Stimulated activated CD8-positive, alpha-beta memory T cell treated with anti-CD3 and anti-CD28 coated beads, Interleukin-15, amount 100 ng/mL, for 1 hour (primary cell): ENCODE results near the gene SAMD14.

Experiments
- DNase-seq: peaks from one replicate; pipeline ENCODE4 v3.0.0-alpha.2; 2020; ENCODE audit warnings: low read depth

SAMD14 gene

DNA sequence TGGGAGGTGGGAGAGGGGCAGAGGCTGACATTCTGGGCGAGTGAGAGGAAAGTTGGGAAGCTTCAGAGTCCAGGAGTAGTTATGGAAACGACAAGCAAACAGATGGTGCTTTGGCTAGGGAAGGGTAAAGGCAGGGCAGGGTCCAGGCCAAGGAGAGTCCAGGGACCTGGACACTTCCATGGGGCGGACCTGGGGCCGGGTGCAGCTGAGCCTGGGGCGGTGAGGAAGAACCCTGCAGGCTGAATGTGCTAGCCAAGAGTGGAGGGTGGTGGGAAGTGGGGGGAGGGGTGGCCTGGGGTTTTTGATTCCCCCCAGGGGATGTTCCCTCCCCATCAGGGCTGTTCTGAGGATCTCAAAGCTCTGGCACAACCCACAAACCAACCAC lies 17.9 kb upstream of the SAMD14 start:
- DNase-seq, result no peak

DNA sequence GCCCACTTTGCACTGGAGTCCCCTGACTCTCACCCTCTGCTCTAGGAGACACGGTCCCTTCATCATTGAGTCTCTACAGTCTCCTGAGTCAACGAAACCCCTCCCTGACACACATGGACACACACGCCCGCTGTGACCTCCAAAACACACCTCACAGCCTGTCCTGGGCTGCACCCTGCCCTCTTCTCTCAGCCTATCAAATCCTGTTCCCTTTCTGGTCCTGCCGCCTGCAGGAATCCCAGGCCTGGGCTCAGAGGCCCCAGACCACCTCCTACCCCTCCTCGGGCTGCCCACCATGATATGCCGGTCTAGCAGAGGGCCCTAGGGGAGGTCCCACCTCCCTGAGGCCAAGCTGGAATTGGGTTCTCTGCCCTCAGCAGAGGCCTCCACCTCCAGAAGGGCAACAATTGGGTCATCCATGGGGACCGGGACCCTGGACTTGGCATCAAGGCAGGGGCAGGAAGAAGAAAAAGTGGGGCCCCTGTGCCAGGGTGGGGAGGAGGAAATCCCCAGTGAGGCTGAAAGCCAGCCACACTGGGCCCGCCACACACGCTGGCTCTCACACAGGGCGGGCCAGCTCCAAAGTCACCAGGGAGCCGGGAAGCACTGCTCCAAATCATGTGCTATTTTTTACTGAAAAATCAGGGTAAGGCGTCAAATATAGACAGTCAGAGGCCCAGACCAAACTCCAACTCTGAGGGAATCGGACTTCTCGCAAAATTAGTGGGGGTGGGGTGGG lies 17.1 kb upstream of the SAMD14 start:
- DNase-seq, result no peak

- DNase-seq, result no peak
Observed at GRCh38 chr17:50146230-50146926, 16.4 kb upstream of the SAMD14 start.

DNA sequence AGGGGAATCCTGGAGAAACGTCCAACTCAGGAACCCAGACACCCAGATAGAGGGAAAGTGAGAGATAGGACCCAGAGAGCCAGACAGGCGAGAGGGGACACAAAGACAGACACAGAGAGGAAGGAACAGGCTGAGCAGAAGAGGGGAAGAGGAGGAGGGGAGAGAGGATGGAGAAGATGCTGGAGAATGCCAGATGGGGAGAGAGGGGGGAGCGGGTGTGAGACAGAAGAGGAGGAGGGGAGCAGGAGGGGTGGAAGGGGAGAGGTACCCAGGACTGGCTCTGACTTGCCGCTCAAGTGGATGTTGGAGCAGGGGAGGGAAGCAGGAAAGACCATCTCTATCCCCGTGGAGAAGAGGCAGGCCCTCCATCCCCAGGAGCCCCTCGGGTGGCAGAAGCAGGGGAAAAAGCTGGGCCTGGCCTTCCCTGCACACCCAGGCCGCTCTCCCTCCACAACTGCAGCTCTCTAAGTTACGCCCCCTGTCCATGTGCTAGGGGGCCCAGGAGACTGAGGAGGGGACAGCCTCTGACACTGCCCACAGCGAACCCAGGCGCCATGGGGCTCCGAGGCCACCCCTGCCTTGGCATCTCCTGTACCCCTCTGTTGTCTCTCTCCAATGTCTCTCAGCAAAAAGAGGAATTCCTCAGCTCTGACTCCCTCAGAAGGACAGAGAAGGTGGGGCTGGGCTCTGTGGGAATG lies 15.7 kb upstream of the SAMD14 start:
- no peak for DNase-seq

DNA sequence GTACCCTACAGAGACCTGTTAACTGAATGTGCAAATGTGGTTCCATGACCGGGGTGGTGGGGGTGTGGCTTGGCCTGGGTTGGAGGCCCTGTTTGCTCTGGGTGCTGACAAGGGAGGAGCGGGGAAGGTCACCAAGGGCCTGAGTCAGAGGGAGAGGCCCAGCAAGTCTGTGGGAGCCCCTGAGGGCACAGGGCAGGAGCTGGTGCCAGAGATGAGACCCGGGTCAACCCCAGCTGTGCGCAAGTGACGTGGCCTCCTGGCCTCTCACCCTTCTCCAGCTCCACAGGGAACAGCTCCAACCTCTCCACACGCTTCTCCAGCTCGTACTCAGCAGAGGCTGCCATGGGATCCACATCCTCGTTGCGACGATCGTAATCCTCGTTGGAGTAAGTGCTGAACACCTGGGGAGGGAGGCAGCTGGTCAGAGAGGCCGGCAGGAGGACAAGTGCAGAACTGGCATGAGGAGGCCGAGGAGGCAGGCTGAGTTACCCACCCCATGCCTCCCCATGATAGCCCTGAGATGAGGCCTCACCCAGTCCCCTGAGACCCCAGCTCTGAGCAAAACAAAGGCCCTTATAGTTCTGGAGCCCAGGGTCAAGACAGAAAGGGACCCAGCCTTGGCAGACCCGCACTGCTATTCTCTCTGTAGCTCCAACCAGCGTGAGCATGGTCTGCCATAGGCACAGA lies 15.0 kb upstream of the SAMD14 start:
- DNase-seq, result no peak

- no peak for DNase-seq
Observed at GRCh38 chr17:50144355-50144754, 14.4 kb upstream of the SAMD14 start.

DNA sequence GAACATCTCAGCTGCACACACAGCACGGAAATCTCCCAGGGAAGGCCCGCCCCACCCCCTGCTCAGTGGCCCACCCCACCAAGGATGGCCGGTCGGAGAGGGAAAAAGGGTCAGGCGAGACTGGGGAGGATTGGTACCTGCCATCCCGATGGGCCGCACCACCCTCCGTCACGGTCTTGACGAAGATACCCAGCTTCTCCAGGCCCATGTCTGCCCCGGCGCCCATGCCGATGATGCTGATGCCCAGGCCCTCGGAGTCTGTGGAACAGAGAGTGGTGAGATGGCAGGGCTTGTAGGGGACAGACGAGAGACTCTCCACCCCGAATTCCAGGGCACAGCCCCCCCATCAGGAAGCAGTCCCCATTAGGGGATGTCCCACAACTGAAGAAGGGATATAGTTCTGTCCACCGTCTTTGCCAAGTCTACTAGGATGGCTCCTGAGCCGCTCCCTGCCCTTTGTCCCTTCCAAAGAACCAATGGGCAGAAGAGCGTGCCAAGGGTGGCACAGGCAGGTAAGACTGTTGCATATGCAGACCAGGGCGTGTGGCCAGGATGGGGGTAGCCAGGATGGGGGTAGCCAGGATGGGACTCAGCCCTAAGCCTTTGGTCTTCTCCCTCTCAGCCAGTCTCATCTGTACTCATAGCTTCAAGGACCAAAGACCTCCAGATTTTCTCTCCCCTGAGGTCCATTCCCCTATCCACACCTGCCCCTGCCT lies 13.7 kb upstream of the SAMD14 start:
- no peak for DNase-seq

- DNase-seq, result no peak
Observed at GRCh38 chr17:50141745-50142110, 11.8 kb upstream of the SAMD14 start.

- no peak for DNase-seq
Observed at GRCh38 chr17:50141026-50141744, 11.2 kb upstream of the SAMD14 start.

- DNase-seq, result peak; percentile 72
Observed at GRCh38 chr17:50139950-50140885, 10.3 kb upstream of the SAMD14 start.

GRCh38 chr17:50139185-50139783 lies 9.3 kb upstream of the SAMD14 start:
- no peak for DNase-seq

DNA sequence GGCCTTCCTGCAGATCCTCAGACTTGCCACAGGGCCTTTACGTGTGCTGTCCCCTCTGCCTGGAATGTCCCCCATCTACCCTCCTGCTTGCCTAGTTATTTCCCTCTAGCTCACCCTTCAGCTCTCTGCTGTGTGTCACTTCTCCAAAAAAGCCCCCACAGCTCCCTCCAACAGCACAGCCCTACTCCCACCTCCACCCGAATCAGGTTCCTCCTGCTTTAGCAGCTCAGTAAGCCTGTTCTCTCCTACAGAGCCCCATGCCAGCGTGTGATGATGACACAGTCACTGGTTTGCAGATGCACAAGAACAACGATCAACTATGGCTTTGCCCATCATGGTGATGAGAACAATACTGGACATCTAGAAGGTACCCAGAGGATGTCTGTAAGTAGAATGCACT lies 7.1 kb upstream of the SAMD14 start:
- no peak for DNase-seq

DNA sequence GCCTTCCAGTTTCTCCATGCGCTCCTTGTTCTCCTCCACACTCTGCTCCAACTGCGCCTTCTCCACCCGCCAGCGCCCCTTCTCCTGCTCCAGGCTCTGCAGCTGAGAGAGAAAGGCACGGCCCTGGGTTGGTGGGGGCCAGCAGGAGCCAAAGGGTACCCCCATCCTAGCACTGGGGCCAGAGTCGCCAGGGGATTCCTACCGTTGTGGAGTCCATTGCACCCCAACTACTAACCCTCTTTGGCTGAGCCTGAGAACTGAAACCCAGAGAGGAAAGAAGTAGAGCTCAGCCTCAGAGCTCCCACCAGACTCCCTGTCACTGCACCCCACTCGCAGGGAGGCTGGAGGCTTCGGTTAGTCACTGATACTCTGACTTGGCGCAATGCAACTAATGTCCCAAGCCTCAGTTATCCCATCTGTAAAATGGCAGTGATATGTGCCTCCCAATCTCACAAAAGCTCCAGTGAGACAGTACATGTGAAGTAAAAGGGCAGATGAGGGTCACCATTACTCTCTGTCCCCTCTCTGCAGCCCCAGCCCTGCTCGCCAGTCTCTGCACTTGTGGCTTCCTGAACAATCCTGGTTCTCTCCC lies 6.2 kb upstream of the SAMD14 start:
- no peak for DNase-seq

DNA sequence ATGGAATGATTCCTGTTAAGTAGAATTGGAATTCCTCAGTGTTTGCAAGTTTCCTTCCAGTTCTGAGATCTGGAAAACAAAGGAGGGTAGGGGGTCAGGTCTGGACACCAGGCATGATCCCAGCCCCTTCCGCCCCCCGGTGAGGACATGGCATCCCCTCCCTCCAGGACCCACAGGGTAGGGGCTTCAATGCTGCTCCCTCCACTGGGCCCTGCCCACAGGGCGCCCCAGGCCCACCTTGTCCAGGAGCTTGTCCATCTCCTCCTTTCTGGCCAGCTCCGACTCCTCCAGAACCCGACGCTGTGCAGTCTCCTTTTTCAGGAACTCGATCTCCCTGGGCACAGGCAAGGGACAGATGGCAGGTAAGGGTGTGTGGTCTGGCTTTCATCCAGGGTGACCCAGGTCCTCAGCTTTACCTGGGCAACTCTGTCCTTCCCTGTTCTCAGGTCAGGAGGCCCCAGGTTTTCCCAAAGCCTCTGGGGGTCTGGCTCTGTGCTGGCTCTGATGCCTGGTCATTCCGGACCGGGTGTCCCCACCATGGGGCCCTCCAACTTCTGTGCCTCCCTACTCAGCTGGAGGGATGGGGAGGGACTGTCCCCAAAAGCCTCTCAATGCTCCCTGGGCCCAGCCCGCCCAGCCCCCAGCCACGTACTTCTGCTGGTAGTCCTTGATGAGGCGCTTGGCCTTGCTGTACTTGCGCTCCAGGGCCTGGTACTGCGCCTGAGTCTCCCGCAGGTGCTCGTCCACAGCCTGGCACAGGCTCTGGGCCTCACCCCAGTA lies 5.5 kb upstream of the SAMD14 start:
- no peak for DNase-seq

GRCh38 chr17:50134206-50135110 lies 4.5 kb upstream of the SAMD14 start:
- no peak for DNase-seq

DNA sequence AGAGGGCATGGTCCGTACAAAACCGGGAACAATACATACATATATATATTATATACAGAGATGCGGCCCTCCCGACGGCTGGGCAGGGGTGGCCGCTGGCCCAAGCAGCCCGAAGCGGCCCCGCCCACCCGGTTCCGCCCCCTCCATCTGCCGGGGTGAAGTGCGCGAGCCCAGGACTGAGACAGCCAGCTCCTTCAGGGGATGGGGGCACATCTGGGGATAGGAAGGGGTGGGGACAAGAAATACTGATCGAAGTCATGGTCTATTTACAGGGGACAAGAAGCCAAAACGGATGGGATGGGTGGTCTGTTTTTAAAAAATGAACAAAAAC lies 3.8 kb upstream of the SAMD14 start:
- DNase-seq, result no peak

DNA sequence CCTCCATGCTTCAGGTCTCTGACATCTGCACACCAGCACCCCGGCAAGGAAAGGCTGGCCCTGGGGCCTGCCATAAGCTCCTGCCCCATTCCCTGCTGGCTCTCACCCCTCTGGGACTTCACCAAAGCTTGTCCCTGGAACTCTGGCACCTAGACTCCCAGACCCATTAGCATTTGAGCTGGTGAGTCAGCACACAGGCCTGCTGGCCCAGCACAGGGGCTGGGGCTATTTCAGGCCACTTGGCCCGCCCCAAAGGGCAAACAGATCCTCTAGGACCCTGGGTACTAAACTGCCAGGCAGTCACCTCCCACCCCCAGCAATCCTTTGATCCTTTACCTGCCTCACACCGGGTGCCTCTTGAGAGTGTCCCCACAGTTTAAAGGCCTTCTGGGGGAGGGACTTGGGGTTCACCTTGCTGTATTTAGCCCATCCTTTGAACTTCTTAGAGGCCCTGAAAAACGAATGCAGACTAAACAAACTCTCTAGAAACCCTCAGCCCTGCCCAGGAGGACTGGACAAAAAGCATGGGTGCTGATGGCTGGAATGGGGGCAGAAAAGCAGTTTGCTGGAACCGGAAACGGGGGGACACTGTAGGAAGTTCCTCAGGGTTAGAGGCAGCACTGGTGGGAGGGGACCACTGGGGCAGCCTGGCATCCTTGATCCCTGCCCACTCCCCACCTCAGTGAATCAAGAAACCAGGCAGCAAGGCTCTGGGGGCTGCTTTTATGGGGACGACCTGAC lies 3.2 kb upstream of the SAMD14 start:
- no peak for DNase-seq
